NB4 (cell line): ENCODE results near the gene CENPB.

Source experiments
- MAX ChIP-seq: IDR thresholded peaks from 2 replicates; pipeline ENCODE4 v1.6.1; 2011; ENCODE audit warnings: low read depth, low read length
- MYC ChIP-seq: IDR thresholded peaks from 2 replicates; pipeline ENCODE4 v1.6.1; 2011; ENCODE audit warnings: low read depth, low read length
- POLR2A ChIP-seq: IDR thresholded peaks from 2 replicates; pipeline ENCODE4 v1.6.1; 2011; ENCODE audit warnings: mild to moderate bottlenecking; ENCODE audit not compliant: insufficient read length; ENCODE audit errors: extremely low read depth
- TF ChIP-seq, protein P1 (sequence below): IDR thresholded peaks from one replicate; pipeline ENCODE4 v1.5.1; 2012; ENCODE audit warnings: low read depth, low read length

DNA sequence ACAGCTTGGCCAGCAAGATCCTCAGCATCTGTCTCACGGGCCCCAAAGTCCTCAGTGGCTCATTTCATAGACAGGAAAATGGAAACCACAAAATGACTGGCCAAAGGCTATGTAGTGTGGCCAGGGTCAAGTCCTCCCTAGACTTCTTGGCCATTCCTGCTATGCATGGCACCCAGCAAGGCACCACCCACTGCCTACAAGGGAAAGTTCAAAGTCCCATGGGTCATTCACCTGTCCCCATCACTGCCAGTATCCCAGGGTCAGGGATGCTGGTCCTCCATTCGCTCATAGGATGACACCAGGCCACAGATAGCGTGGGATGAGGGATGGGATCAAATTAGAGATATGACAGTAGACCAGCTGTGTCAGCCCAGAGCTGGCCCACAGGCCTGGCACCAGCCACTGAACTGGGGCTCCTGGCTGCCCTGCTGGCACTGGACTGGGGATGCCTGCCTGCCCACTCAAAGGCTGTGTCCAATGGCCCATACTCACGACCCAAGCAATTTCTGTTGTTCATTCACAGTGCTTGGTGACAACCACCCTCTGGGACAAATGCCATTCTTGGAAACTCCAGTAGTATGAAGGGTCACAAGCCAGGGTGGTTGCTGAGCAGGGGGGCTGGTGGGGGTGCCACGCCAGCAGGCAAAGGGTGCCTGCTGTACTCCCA lies 30.6 kb downstream of the CENPB start:
- TF ChIP-seq, protein P1, sequence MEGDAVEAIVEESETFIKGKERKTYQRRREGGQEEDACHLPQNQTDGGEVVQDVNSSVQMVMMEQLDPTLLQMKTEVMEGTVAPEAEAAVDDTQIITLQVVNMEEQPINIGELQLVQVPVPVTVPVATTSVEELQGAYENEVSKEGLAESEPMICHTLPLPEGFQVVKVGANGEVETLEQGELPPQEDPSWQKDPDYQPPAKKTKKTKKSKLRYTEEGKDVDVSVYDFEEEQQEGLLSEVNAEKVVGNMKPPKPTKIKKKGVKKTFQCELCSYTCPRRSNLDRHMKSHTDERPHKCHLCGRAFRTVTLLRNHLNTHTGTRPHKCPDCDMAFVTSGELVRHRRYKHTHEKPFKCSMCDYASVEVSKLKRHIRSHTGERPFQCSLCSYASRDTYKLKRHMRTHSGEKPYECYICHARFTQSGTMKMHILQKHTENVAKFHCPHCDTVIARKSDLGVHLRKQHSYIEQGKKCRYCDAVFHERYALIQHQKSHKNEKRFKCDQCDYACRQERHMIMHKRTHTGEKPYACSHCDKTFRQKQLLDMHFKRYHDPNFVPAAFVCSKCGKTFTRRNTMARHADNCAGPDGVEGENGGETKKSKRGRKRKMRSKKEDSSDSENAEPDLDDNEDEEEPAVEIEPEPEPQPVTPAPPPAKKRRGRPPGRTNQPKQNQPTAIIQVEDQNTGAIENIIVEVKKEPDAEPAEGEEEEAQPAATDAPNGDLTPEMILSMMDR, result no peak
- TF ChIP-seq MYC (no peak), POLR2A (no peak), MAX (no peak)
